ENCODE measurements around the gene TMEM123. TPM values are rescaled to one million over a fixed set of nuclear protein-coding genes. Genes with fewer than 3 reads are reported as not detected.

The TMEM123 gene
- total RNA-seq, 1 donor: 91.9 TPM

GRCh38 chr11:102438311-102439062, 14.1 kb downstream of the TMEM123 start:
- Histone ChIP-seq H3K4me1 (ENCODE audit: insufficient read depth, low read length) (peaks cover 6% of the 10 kb centered on the region), H2AFZ (ENCODE audit: low read length) (no peak overlapping the region), H3K27me3 (ENCODE audit: insufficient read depth, low read length) (no peaks in the 10 kb centered on the region), H3K4me3 (ENCODE audit: insufficient read depth, low read length) (no peak overlapping the region), H3K79me2 (ENCODE audit: insufficient read depth, low read length) (peaks cover 16% of the 10 kb centered on the region), H4K20me1 (ENCODE audit: insufficient read depth, low read length) (no peaks in the 10 kb centered on the region), H3K9me3 (ENCODE audit: low read depth, low read length) (no peaks in the 10 kb centered on the region), H3K4me2 (ENCODE audit: insufficient read depth, low read length) (no peak overlapping the region), H3K36me3 (ENCODE audit: insufficient read depth, low read length) (no peaks in the 10 kb centered on the region), H3K27ac (ENCODE audit: low read depth, low read length) (no peak overlapping the region)
- no peak for DNase-seq (ENCODE audit: insufficient read length, low spot score, missing footprints)
- TF ChIP-seq CTCF (IDR thresholded peaks at IDR 0.05; ENCODE audit: extremely low read depth, low read depth, low read length): no peak

- Histone ChIP-seq H4K20me1 (ENCODE audit: insufficient read depth, low read length) (no peaks in the 10 kb centered on the region), H2AFZ (ENCODE audit: low read length) (no peak overlapping the region), H3K36me3 (ENCODE audit: insufficient read depth, low read length) (no peaks in the 10 kb centered on the region), H3K4me2 (ENCODE audit: insufficient read depth, low read length) (no peak overlapping the region), H3K27ac (ENCODE audit: low read depth, low read length) (peak overlapping the region; percentile 46), H3K79me2 (ENCODE audit: insufficient read depth, low read length) (peaks cover 13% of the 10 kb centered on the region), H3K27me3 (ENCODE audit: insufficient read depth, low read length) (no peaks in the 10 kb centered on the region), H3K4me3 (ENCODE audit: insufficient read depth, low read length) (no peak overlapping the region), H3K4me1 (ENCODE audit: insufficient read depth, low read length) (peaks cover 6% of the 10 kb centered on the region), H3K9me3 (ENCODE audit: low read depth, low read length) (no peaks in the 10 kb centered on the region)
- no peak for TF ChIP-seq CTCF (IDR thresholded peaks at IDR 0.05; ENCODE audit: extremely low read depth, low read depth, low read length)
- DNase-seq (ENCODE audit: insufficient read length, low spot score, missing footprints): no peak
These were observed 14.8 kb downstream of the TMEM123 start for GRCh38 chr11:102437727-102438126.

GRCh38 chr11:102436976-102437375, 15.6 kb downstream of the TMEM123 start:
- no peaks in the 10 kb centered on the region for H3K27me3 ChIP-seq (ENCODE audit: insufficient read depth, low read length)
- H3K9me3 ChIP-seq (ENCODE audit: low read depth, low read length): no peaks in the 10 kb centered on the region
- no peak overlapping the region for H2AFZ ChIP-seq (ENCODE audit: low read length)
- peaks cover 13% of the 10 kb centered on the region for H3K79me2 ChIP-seq (ENCODE audit: insufficient read depth, low read length)
- peak overlapping the region; percentile 65 for H3K27ac ChIP-seq (ENCODE audit: low read depth, low read length)
- no peaks in the 10 kb centered on the region for H3K36me3 ChIP-seq (ENCODE audit: insufficient read depth, low read length)
- no peak overlapping the region for H3K4me3 ChIP-seq (ENCODE audit: insufficient read depth, low read length)
- H3K4me1 ChIP-seq (ENCODE audit: insufficient read depth, low read length): peaks cover 6% of the 10 kb centered on the region
- no peak for DNase-seq (ENCODE audit: insufficient read length, low spot score, missing footprints)
- H4K20me1 ChIP-seq (ENCODE audit: insufficient read depth, low read length): no peaks in the 10 kb centered on the region
- TF ChIP-seq CTCF (IDR thresholded peaks at IDR 0.05; ENCODE audit: extremely low read depth, low read depth, low read length): no peak
- H3K4me2 ChIP-seq (ENCODE audit: insufficient read depth, low read length): no peak overlapping the region

- peak overlapping the region; percentile 65 for H3K27ac ChIP-seq (ENCODE audit: low read depth, low read length)
- no peaks in the 10 kb centered on the region for H3K27me3 ChIP-seq (ENCODE audit: insufficient read depth, low read length)
- TF ChIP-seq CTCF (IDR thresholded peaks at IDR 0.05; ENCODE audit: extremely low read depth, low read depth, low read length): no peak
- H4K20me1 ChIP-seq (ENCODE audit: insufficient read depth, low read length): no peaks in the 10 kb centered on the region
- H2AFZ ChIP-seq (ENCODE audit: low read length): no peak overlapping the region
- H3K4me1 ChIP-seq (ENCODE audit: insufficient read depth, low read length): peaks cover 6% of the 10 kb centered on the region
- H3K36me3 ChIP-seq (ENCODE audit: insufficient read depth, low read length): no peaks in the 10 kb centered on the region
- H3K4me2 ChIP-seq (ENCODE audit: insufficient read depth, low read length): no peak overlapping the region
- H3K9me3 ChIP-seq (ENCODE audit: low read depth, low read length): no peaks in the 10 kb centered on the region
- peaks cover 14% of the 10 kb centered on the region for H3K79me2 ChIP-seq (ENCODE audit: insufficient read depth, low read length)
- no peak for DNase-seq (ENCODE audit: insufficient read length, low spot score, missing footprints)
- no peak overlapping the region for H3K4me3 ChIP-seq (ENCODE audit: insufficient read depth, low read length)
These were observed 16.0 kb downstream of the TMEM123 start for GRCh38 chr11:102436561-102436960.

Data from osteoblast (primary cell).